Spleen (tissue), 7 donors: ENCODE results near the gene UVSSA.

ENCODE experiments used
- POLR2A ChIP-seq, 3 donors: fragments of 450-650 bp; IDR thresholded peaks; one replicate each; pipeline ENCODE4 v1.5.1; 2017; ENCODE audit warnings: antibody characterized with exemption in 3 of 3, mild to moderate bottlenecking in 1 of 3
- POLR2AphosphoS5 ChIP-seq, 3 donors: sonication (generic); formaldehyde crosslinking; IDR thresholded peaks; one replicate each; pipeline ENCODE4 v1.5.1; 2017; ENCODE audit warnings: antibody characterized with exemption in 3 of 3
- TF ChIP-seq, protein P1 (sequence below), 11 experiments: fragments of 200-600 bp in 7 of 11; fragments of 450-650 bp in 4 of 11; sonication (generic) in 4 of 11; IDR thresholded peaks in 8 of 11; conservative IDR thresholded peaks in 3 of 11; 1 replicate in 7 of 11; 2 replicates in 4 of 11; pipeline versions ENCODE4 v1.4.0 to v1.8.0; 2016 to 2021; ENCODE audit warnings: antibody characterized with exemption in 11 of 11, inconsistent platforms in 4 of 11, mild to moderate bottlenecking in 1 of 11
- donor health status: DM: no; HTN: no; CAD: no; lungs with moderate emphysema.
- donor health status: DM: no; HTN: no; CAD: no.
- donor health status: DM: no; HTN: no; CAD: no.

DNA sequence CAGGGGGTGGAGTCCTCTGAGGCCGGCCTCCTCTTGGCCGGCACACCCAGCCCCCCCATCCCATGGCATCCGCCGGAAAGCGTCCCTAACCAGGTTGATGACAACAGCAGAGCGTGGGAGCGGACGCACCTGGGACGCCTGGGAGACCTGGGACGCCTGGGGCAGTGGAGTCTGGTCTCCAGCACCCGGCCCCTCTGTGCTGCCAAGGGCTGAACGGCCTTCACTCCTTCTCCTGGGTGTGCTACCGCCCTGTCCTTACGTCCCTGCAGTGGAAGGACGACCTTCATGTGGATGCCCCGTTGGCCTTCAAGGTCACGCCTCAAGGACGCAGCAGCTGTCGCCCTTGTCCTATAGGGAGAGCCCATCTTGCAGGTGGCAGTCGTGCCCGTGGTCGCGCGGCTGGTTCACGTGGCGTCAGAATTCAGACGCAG is 32.4 kb downstream of the UVSSA start:
- TF ChIP-seq POLR2A (IDR thresholded peaks at IDR 0.05) (no peak), POLR2AphosphoS5 (IDR thresholded peaks at IDR 0.05) (no peak)
- TF ChIP-seq, protein P1, sequence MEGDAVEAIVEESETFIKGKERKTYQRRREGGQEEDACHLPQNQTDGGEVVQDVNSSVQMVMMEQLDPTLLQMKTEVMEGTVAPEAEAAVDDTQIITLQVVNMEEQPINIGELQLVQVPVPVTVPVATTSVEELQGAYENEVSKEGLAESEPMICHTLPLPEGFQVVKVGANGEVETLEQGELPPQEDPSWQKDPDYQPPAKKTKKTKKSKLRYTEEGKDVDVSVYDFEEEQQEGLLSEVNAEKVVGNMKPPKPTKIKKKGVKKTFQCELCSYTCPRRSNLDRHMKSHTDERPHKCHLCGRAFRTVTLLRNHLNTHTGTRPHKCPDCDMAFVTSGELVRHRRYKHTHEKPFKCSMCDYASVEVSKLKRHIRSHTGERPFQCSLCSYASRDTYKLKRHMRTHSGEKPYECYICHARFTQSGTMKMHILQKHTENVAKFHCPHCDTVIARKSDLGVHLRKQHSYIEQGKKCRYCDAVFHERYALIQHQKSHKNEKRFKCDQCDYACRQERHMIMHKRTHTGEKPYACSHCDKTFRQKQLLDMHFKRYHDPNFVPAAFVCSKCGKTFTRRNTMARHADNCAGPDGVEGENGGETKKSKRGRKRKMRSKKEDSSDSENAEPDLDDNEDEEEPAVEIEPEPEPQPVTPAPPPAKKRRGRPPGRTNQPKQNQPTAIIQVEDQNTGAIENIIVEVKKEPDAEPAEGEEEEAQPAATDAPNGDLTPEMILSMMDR (IDR thresholded peaks at IDR 0.05 in 8 of 11, conservative IDR thresholded peaks at IDR 0.05 in 3 of 11): no peak
